Measurements from ENCODE around the gene KMT5C.

The KMT5C gene

GRCh38 chr19:55303477-55303876 is 36.2 kb upstream of the KMT5C start:
- no peak overlapping the region for H3K4me3 ChIP-seq (ENCODE audit: control insufficient read depth, low read depth, low read length)
- no peak for TF ChIP-seq CTCF (conservative IDR thresholded peaks at IDR 0.05; ENCODE audit: control insufficient read depth, insufficient read depth, low read depth, low read length)
- DNase-seq (ENCODE audit: low read depth), result no peak

- peak; percentile 48 for DNase-seq (ENCODE audit: low read depth)
- no peak for TF ChIP-seq CTCF (conservative IDR thresholded peaks at IDR 0.05; ENCODE audit: control insufficient read depth, insufficient read depth, low read depth, low read length)
- H3K4me3 ChIP-seq (ENCODE audit: control insufficient read depth, low read depth, low read length), result no peak overlapping the region
Measured at GRCh38 chr19:55304279-55304978, 35.2 kb upstream of the KMT5C start.

GRCh38 chr19:55304980-55305379 is 34.7 kb upstream of the KMT5C start:
- no peak for DNase-seq (ENCODE audit: low read depth)
- no peak for TF ChIP-seq CTCF (conservative IDR thresholded peaks at IDR 0.05; ENCODE audit: control insufficient read depth, insufficient read depth, low read depth, low read length)
- H3K4me3 ChIP-seq (ENCODE audit: control insufficient read depth, low read depth, low read length), result no peak overlapping the region

GRCh38 chr19:55305491-55305890 is 34.2 kb upstream of the KMT5C start:
- DNase-seq (ENCODE audit: low read depth), result no peak
- no peak overlapping the region for H3K4me3 ChIP-seq (ENCODE audit: control insufficient read depth, low read depth, low read length)
- TF ChIP-seq CTCF (conservative IDR thresholded peaks at IDR 0.05; ENCODE audit: control insufficient read depth, insufficient read depth, low read depth, low read length), result no peak

GRCh38 chr19:55305983-55306562 is 33.6 kb upstream of the KMT5C start:
- DNase-seq (ENCODE audit: low read depth), result no peak
- TF ChIP-seq CTCF (conservative IDR thresholded peaks at IDR 0.05; ENCODE audit: control insufficient read depth, insufficient read depth, low read depth, low read length), result no peak
- no peak overlapping the region for H3K4me3 ChIP-seq (ENCODE audit: control insufficient read depth, low read depth, low read length)

GRCh38 chr19:55306712-55307111 is 33.0 kb upstream of the KMT5C start:
- no peak overlapping the region for H3K4me3 ChIP-seq (ENCODE audit: control insufficient read depth, low read depth, low read length)
- DNase-seq (ENCODE audit: low read depth), result no peak
- no peak for TF ChIP-seq CTCF (conservative IDR thresholded peaks at IDR 0.05; ENCODE audit: control insufficient read depth, insufficient read depth, low read depth, low read length)

All from fibroblast of mammary gland (primary cell).